OCI-LY3 (cell line): ENCODE measurements around the gene MGMT.

Source experiments
- CTCF ChIP-seq: fragments of 200-600, 300-600 bp; sonication (generic); IDR thresholded peaks from 2 replicates; pipeline ENCODE4 v1.5.1; 2014; ENCODE audit warnings: antibody characterized with exemption, low read length, low read depth
- EZH2phosphoT487 ChIP-seq: fragments of 200-600 bp; shearing (Covaris generic); IDR thresholded peaks from 2 replicates; pipeline ENCODE4 v1.6.1; 2018; ENCODE audit warnings: antibody characterized with exemption, mixed run types, low read depth

DNA sequence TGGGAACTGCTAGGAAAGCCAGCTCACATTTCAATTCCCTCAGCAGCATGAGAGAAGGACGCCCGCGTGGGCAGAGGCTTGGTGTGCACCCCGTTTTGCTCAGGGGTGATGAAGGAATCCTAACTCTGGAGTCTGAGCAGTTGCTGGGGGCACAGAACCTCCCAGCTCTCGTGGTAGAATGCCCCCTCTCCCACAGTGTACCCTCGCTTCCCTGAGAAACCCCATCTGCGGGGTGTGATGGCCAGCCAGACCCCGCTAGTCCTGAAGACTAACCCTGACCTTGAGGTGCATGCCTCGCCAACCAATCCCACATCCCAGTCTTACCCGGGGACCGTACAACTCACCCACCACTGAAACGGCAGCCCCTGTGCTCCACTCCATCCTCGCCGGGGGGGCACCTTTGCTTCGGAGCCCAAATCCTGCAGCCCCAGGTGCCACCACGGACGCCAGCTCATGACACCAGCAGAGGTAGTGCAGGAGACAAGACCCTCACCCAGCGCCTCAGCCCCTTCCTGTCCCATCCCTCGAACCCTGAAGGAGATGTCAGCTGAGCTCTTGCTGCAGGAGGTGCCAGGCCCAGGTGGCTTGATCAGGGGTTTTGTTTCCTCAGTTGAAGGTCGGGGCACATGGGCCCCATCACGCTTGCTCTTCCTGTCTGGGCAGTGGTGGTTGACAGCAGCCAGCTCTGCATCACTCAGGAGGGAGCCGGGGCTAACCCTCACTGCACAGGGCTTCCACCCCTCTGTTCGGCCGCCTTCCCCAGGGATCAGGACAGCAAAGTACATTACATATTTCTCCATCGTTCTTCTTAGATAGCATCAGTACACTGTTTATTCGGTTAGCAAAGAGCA lies 236.5 kb downstream of the MGMT start:
- no peak for TF ChIP-seq CTCF
- no peak for TF ChIP-seq EZH2phosphoT487
